PFSK-1 (cell line): ENCODE measurements around the gene COL8A1.

Experiments used
- POLR2AphosphoS5 ChIP-seq: IDR thresholded peaks from 2 replicates; pipeline ENCODE4 v1.6.1; 2012; ENCODE audit warnings: low read depth, mild to moderate bottlenecking, control low read depth, low read length, moderate library complexity
- SIN3A ChIP-seq: IDR thresholded peaks from 2 replicates; pipeline ENCODE4 v1.6.1; 2012; ENCODE audit warnings: mild to moderate bottlenecking, low read length, moderate library complexity, borderline replicate concordance; ENCODE audit not compliant: insufficient read depth
- TAF1 ChIP-seq: IDR thresholded peaks from 2 replicates; pipeline ENCODE4 v1.6.1; 2012; ENCODE audit warnings: low read length, control low read depth, borderline replicate concordance; ENCODE audit not compliant: insufficient read depth
- TF ChIP-seq, protein P1 (sequence below), 2 experiments: IDR thresholded peaks; 2 replicates each; pipeline versions ENCODE4 v1.6.1 to v1.8.0; 2011 to 2012; ENCODE audit warnings: low read depth in 2 of 2, low read length in 2 of 2, control low read depth in 1 of 2, inconsistent platforms in 1 of 2, mild to moderate bottlenecking in 1 of 2, moderate library complexity in 1 of 2; ENCODE audit not compliant: insufficient read depth in 1 of 2

DNA sequence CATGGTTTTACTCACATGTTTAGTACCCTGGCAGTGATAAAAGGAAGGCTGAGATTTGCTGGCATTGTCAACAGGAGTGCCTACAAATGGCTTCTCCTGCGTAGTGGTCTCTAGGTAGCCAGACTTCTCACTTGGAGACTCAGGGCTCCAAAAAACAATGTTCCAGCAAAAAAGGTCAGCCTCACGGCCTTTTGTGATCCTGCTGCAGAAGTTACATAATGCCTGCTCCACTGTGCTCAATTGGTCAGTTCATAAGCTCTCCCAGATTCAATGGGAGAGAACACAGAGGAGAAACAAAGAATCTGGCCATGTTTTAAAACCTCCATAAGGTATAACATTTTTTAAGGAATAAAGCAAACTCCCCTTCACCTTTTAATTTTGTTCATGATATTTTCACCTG, 103.2 kb downstream of the COL8A1 start:
- TF ChIP-seq POLR2AphosphoS5 = no peak
- TF ChIP-seq TAF1 = no peak
- TF ChIP-seq, protein P1, sequence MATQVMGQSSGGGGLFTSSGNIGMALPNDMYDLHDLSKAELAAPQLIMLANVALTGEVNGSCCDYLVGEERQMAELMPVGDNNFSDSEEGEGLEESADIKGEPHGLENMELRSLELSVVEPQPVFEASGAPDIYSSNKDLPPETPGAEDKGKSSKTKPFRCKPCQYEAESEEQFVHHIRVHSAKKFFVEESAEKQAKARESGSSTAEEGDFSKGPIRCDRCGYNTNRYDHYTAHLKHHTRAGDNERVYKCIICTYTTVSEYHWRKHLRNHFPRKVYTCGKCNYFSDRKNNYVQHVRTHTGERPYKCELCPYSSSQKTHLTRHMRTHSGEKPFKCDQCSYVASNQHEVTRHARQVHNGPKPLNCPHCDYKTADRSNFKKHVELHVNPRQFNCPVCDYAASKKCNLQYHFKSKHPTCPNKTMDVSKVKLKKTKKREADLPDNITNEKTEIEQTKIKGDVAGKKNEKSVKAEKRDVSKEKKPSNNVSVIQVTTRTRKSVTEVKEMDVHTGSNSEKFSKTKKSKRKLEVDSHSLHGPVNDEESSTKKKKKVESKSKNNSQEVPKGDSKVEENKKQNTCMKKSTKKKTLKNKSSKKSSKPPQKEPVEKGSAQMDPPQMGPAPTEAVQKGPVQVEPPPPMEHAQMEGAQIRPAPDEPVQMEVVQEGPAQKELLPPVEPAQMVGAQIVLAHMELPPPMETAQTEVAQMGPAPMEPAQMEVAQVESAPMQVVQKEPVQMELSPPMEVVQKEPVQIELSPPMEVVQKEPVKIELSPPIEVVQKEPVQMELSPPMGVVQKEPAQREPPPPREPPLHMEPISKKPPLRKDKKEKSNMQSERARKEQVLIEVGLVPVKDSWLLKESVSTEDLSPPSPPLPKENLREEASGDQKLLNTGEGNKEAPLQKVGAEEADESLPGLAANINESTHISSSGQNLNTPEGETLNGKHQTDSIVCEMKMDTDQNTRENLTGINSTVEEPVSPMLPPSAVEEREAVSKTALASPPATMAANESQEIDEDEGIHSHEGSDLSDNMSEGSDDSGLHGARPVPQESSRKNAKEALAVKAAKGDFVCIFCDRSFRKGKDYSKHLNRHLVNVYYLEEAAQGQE (IDR thresholded peaks at IDR 0.05; ENCODE audit: insufficient read depth in 1 of 2, low read depth in 2 of 2, low read length in 2 of 2) = no peak
- no peak for TF ChIP-seq SIN3A
